ENCODE measurements around the gene SPTB. TPM values are rescaled to one million over a fixed set of nuclear protein-coding genes. Genes with fewer than 3 reads are reported as not detected.

Gene SPTB
- total RNA-seq, 1 experiment from 2014 or later, result 2.3 TPM

GRCh38 chr14:64715146-64715627 lies 164.5 kb downstream of the SPTB start:
- WGBS (ENCODE audit: extremely low coverage, insufficient read length, low lambda C conversion rate), result no CpG with 5 or more reads among the region's 4 CpGs
- no peak for TF ChIP-seq CTCF (conservative IDR thresholded peaks at IDR 0.05)
- H3K4me3 Mint-ChIP-seq, result peak overlapping the region; percentile 60 to 77
- Histone ChIP-seq H3K23ac (ENCODE audit: insufficient read length, low read depth, low read length) (no peak overlapping the region), H2BK15ac (ENCODE audit: low read depth, low read length) (no peak overlapping the region), H2BK20ac (ENCODE audit: low read depth, low read length, poor library complexity, severe bottlenecking) (no peak overlapping the region), H3K9me3 (ENCODE audit: control insufficient read depth, low read depth, low read length) (no peaks in the 10 kb centered on the region), H2AFZ (ENCODE audit: low read length) (no peak overlapping the region), H3K27me3 (ENCODE audit: insufficient read depth, low read length) (no peaks in the 10 kb centered on the region), H3K79me2 (ENCODE audit: insufficient read depth, low read length) (peaks cover 32% of the 10 kb centered on the region; the same call in 1 of the 2 replicates), H2BK120ac (ENCODE audit: low read depth, low read length, poor library complexity, severe bottlenecking) (no peak overlapping the region), H3K4me1 (ENCODE audit: insufficient read depth, low read length) (peaks cover 20% of the 10 kb centered on the region; the same call in 1 of the 2 replicates), H3T11ph (ENCODE audit: low read length) (no peak overlapping the region), H2AK5ac (ENCODE audit: insufficient read length, low read length) (no peak overlapping the region), H3K27ac (ENCODE audit: insufficient read length, low read depth, low read length) (no peak overlapping the region), H3K9ac (ENCODE audit: extremely low read depth, insufficient read length, low read length) (no peak overlapping the region), H3K14ac (ENCODE audit: insufficient read depth, low read length) (no peak overlapping the region), H3K18ac (ENCODE audit: insufficient read length, low read depth, low read length) (no peak overlapping the region), H4K91ac (ENCODE audit: insufficient read length, low read depth, low read length) (no peak overlapping the region), H3K23me2 (ENCODE audit: insufficient read length, low read depth, low read length, poor library complexity, severe bottlenecking) (peaks cover 10% of the 10 kb centered on the region), H3K4me2 (ENCODE audit: insufficient read depth, insufficient read length, low read length) (peak overlapping the region; percentile 45), H4K20me1 (ENCODE audit: control insufficient read depth, insufficient read depth, insufficient read length) (no peaks in the 10 kb centered on the region), H2BK5ac (ENCODE audit: insufficient read length, low read length) (no peak overlapping the region), H4K5ac (ENCODE audit: insufficient read length, low read depth, low read length) (no peak overlapping the region), H3K56ac (ENCODE audit: insufficient read length, low read depth, low read length) (no peak overlapping the region), H3K4ac (ENCODE audit: low read depth, low read length) (no peak overlapping the region), H4K8ac (replicated peaks; ENCODE audit: insufficient read length, low read depth, low read length) (no peak overlapping the region), H2BK12ac (ENCODE audit: insufficient read length, low read depth, low read length) (no peak overlapping the region), H3K79me1 (ENCODE audit: insufficient read depth, low read depth, low read length, poor library complexity, severe bottlenecking) (no peaks in the 10 kb centered on the region)
- peaks cover 15% of the 10 kb centered on the region for H3K27me3 Mint-ChIP-seq (ENCODE audit: low read depth)
- H3K9me3 Mint-ChIP-seq, result peaks cover 26 to 28% of the 10 kb centered on the region in 2 experiments
- H3K27ac Mint-ChIP-seq, result peak overlapping the region in 2 of 3 experiments; percentile 23 to 94; a peak in 5 of 7 replicates
- peaks cover 55 to 63% of the 10 kb centered on the region in 2 experiments for H3K4me1 Mint-ChIP-seq
- DNase-seq, result no peak
- H3K36me3 Mint-ChIP-seq (ENCODE audit: insufficient read depth in 1 of 3, low read depth in 3 of 3), result peaks cover 38 to 43% (median 39%) of the 10 kb centered on the region in 3 experiments
